H4 (cell line): ENCODE results near the gene FAM229A. TPM values are rescaled to one million over a fixed set of nuclear protein-coding genes. Genes with fewer than 3 reads are reported as not detected.
A peak's percentile ranks its signal among the peaks of the same experiment; 100 is the strongest.
"Not testable (repeated sequence)": the region's sequence is repeated elsewhere in the genome, so short reads cannot be mapped to it uniquely, and the experiment has no call there.

Experiments
- DNase-seq: peaks from one replicate; pipeline ENCODE4 v3.0.0-alpha.2; 2015; ENCODE audit warnings: low spot score
- total RNA-seq: library from RNA; depleted of rRNA; stranded (reverse); fragments of >200 nt; shearing (Covaris generic); gene quantifications from 2 replicates; pipeline ENCODE4 v1.2.3, GENCODE V29; 2014; rRNA removed

FAM229A gene
- 0.12 and 0.16 TPM in 2 replicates for total RNA-seq

- DNase-seq, result no peak
Observed at GRCh38 chr1:32362474-32363313, at the start of gene FAM229A, which contains the start of gene TSSK3. Gene FAM229A, minus strand, starts transcription at chr1:32362485. Its CDS starts 394 bp downstream, at chr1:32362091. Gene TSSK3, plus strand, starts transcription at chr1:32362539. Its CDS starts 163 bp downstream, at chr1:32362702.

DNA sequence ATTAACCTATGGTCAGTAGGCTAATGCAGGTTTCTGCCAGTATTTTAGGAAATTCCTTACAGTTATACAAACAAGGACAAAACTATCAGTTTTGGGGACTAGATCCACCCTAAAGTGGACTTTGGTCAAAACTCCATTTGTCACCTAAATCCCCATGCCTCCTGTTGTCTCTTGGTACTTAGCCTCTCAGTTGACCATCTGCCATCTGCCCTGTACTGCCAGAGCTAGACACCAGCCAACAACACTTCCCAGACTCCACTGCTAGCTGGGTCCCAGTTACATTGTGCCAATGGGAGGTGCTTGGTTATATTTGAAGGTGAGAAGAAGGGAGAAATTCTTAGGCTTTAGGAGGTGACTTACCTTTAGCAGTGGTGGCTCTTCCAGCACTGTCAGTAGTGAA, 49.0 kb upstream of the FAM229A start:
- DNase-seq, result no peak

DNA sequence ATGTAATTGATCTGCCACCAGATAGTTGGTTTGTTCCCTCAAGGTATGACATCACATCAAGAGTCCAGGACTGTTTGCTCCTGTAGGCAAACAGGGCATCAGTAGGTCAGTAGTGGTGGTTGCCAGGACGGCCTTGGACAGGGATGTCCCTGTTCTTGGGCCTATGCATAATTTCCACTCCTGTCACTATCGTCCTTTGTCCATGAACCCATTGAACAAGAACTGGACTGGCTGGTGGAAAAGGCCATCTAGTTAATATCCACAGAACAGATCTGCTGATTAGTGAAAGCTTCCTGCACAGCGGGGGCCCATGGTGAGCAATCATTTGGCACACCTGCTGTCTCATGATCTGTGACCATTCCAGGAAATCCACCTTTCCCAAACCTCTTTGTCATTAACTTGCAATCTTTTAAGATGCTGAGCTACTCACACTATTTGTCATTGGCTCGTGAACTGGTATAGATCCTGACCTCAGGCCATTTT, 44.4 kb upstream of the FAM229A start:
- no peak for DNase-seq

DNA sequence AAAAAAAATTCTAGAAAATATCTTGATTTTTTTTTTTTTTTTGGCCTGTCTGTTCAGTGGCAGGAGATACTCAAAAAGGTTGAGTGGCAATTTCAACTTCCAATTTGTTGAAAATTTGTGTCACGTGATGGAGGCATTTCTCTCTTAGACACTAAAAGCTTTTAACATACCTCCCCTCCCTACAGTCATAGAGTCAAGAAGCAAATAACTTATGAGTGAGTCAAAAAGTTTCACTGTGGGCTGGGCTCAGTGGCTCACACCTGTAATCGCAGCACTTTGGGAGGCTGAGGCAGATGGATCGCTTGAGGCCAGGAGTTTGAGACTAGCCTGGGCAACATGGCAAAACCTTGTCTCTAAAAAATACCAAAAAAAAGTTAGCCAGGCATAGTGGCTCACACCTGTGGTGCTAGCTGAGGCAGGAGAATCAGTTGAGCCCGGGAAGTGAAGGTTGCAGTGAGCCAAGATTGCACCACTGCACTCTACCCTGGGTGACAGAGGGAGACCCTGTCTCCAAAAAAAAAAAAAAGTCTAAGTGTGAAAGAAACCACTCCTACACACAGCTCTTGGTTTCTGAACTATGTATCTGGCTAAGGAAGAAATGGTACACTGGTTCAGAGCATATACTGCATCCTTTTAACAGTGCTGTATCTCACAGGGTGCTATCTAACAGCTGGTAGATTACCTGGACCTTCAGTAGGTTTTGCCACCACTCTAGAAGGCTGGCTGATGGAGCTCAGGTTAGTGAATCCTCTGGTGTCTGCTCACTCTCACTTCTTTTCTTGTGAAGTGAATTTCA, 43.6 kb upstream of the FAM229A start:
- no peak for DNase-seq

DNA sequence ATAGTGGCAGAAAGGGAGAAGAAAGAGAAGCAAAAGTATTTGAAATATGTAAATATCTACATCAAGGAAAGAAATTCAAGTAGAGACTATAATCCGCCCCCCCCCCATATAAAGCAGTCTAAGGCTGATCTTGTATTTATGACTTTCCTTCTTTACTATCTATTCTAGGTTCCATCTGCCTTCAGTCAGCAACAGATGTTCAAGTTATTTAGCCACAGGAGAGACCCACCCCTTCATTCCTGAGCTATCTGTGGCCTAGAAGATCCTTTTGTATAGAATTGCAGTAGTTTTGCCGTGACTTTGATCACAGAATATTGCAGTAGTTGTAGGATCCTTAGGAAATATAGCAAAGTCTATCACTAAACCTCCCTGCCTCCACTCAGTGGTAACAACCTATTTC, 42.7 kb upstream of the FAM229A start:
- no peak for DNase-seq

GRCh38 chr1:32400876-32401631, 38.8 kb upstream of the FAM229A start:
- peak; percentile 72 for DNase-seq

DNA sequence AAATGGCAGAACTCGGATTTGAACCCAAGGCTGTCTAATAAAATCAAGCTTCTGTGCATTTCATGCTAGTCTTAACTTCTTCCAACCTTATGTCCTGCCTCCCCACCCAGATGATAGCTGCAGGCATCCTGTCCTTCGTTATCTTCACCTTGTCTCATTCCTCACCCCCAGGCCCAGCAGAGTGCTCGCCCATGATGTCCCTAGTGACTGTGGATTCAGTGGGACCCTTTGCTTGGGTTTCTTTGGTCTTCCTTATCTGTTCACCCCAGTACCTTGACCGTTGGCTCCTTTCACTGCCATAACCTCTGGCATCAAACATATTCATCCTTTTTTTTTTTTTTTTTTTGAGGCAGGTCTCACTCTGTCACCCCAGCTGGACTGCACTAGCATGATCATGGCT, 37.6 kb upstream of the FAM229A start:
- DNase-seq, result no peak

DNA sequence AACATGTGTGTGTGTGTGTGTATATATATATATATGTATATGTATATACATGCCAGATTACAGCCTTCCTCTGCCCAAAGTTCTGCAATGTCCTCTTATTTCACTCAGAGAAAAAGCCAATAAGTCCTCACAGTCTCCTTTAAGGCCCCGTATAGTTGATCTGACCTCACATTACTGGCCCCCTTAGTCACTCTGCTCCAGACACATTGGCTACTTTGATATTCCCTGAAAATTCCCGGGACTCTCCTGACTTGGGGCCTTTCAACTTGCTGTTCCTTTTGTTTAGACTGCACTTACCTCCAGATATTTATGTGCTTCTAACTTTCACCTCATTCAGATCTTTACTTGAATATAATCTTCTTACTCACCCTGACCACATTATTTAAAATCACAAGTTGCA, 36.1 kb upstream of the FAM229A start:
- DNase-seq, result no peak

- not testable (repeated sequence) for DNase-seq
Observed at GRCh38 chr1:32396524-32396923, 34.2 kb upstream of the FAM229A start.

DNA sequence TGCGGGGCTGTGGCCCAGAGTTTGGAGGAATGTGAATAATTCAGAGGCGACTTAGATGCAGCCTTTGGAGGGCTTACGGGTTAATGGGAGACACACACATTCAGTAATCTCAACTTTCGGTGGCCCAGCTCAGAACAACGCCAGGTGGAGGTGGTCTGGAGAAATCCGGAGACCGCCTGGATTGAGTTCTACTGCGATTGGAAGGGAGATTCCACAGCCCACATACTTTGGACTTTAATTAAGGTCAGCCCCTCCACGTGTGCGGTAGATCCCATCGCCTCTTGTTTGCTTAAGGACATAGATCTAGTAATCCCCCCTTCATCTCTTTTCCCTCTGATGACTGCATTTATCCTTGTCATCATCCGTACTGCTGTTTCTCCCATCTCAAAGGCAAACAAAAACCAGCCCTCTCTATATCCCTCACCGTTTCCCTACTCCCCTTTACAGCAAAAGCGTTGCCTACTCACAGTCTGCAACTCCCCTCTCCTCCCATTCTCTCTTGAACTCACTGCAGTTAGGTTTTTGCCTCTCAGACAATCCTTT, 32.7 kb upstream of the FAM229A start:
- DNase-seq, result no peak

DNA sequence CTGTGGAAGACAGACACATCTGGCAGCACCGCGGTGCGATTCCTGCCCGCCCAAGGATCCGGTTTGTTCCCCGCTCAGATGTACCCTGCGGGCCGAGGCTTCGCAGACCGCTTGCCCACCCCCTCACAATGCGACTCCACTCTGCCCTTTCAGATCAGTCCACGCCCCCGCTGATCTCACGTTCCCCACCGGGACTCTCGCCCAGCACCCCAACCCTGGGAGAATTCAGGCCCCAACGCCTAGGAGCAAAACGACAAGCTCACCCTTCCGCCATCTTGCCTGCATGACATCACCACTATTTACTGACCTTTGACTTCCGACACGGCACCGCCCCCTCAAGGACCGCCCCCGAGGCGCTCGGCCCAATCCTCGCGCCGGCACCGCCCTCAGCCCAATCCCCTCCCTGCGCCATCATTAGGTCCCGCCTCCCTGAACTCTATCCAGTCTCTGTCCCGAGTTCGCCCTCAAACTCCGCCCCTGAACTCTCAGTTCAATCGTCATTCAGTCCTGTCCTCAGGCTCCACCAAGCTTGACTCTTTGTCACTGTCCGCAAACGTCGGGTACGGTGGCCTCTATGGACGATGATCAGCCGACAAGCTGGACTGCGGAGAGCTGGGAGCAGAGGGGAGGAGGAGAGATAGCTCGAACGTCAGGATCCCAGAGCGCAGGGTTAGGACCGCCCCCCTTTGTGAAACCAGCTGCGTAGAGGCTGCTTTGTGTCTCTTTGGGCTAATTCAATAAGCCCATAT, 32.0 kb upstream of the FAM229A start, which contains the start of gene BSDC1:
Gene BSDC1 (minus strand): TSS at position 301 of the 749 bp plus-strand sequence. CDS start 27 bp downstream, at position 274.
- peak; percentile 99 for DNase-seq

DNA sequence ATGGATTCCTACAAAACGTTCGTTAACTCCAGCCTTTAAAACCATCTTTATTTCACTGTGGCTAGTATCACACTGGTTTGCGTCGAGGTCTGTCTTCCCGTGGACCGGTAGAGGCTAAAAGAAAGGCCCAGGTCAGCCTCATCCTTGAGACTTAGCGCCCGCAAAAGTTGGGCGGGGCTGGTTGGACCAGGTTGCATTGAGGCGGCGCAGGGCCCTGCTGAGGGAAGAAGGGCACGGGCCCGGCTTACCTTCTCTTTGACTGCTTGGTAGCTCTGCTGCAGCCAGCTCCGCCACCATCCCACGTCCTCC, 31.5 kb upstream of the FAM229A start:
- no peak for DNase-seq

DNA sequence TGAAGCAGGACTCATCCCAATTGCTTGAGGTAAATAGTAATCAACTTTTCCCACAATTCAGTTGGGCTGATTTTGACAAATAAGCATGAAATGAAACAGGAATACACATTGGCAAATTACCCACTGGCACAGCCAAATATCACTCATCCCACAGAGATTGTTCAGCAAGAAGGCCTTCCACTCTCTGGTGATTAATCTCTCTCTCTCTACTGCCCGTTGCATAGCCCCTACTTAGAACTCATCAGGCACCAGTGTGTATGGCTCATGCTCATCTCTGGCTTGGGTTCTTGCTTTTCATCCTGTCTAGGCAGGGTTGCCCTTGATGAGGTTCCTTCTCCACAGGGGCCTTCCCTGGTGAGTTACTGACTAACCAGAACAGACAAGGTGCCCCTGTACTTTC, 30.9 kb upstream of the FAM229A start:
- DNase-seq, result no peak

GRCh38 chr1:32392325-32392724, 30.0 kb upstream of the FAM229A start:
- no peak for DNase-seq

DNA sequence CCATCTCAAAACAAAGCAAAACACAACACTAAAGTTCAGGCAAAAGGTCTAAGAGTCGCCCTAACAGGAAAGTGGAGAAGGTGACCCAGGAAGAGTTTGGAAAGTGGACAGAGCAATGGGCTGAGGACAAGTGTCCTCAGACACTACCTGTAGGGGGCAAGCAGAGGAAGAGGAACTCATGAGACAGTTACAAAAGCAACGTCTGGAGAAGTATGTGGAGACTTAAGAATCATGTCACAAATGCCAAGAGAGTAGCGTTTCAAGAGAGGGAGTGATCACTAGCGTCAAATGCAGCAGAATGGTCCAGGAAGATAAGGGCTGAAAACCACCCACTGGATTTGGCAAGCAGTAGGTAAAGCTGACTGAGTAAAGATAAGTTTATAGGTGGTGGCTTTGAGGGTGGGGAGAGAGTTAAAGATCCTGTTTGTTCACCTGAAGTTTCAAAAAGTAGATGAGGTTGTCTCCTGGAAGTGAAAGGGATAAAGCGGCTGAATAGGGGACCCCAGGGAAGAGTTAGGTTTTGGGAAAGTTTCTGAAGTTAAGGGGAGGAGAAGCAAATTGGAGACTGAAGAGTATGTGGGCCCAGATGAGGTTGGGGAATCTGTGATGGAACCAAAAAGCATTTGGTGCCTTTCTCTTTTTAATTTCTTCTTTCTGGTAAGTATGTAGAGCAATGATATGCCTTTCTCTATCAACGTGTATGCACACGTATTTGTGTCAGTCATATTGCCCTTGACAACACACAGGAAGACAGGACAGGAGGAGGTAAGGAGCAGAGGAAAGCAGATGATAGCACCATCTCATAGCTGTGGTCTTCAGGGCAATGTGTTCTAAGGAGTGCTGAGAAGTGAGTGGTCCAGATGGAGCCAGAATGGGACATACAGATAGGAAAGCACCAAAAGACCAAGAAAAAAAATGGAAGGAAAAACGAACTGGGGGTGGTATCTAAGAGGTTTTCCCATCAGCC, 28.9 kb upstream of the FAM229A start:
- DNase-seq, result no peak

GRCh38 chr1:32388641-32389040, 26.4 kb upstream of the FAM229A start:
- no peak for DNase-seq

DNA sequence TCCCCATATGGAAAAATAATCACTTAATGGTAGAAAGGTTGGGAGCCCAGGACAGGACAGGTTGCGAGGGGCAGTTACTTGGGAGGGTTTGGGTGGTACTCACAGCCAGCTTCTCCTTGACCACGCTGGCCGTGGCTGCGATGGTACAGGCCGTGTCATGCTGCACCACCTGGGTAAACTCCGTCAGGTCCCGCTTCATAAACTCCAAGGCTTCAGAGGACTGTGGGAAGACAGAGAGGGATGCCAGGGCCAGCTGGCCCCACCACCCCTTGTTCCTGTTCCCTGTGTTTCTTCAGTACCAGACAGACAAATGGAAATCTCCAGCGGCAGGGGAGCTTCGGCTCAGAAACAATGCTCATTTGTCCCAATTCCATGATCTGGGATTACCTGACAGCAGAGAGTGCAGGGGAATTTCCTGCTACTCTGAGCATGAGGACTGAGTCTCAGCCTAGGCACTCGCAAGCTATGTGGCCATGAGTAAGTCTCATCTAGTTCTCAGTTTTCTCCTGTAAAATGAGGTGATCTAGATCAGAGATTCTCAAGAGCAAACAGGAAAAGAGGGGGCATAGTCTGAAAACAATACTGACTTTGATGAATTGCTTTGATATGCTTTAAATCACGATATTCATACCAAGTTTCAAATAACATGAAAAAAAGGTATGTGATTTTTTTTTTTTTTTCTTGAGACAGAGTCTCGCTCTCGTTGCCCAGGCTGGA, 24.5 kb upstream of the FAM229A start:
- DNase-seq, result no peak

DNA sequence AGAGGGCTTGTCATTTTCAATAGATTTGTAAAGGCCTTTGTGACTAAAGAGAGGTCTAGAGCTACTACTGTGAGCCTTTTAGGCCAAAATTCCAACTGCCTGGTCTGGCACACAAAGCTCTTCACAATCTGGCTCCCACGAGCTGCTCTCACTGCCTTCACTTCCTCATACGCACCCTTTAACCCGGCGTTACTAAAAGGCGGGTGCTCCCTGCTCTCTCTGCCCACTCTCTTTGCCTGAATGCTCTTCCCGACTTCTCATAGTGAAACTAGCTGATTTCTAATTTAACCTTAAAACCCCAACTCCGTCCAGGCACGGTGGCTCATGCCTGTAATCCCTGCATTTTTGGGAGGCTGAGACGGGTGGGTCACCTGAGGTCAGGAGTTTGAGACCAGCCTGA, 17.8 kb upstream of the FAM229A start:
- no peak for DNase-seq
